AG04450 (cell line): ENCODE results near the gene UXS1. TPM values are rescaled to one million over a fixed set of nuclear protein-coding genes. Genes with fewer than 3 reads are reported as not detected.

Experiments used
- CTCF ChIA-PET: fragments of 300-600, 350-600 bp; formaldehyde crosslinking; extraction: SDS; loops from one replicate; lab custom pipeline; 2022; ENCODE audit warnings: antibody characterized with exemption, inconsistent platforms; lab: Charles Lee
- POLR2A ChIA-PET: fragments of 350-600 bp; formaldehyde crosslinking; extraction: SDS; loops from one replicate; lab custom pipeline; 2021; ENCODE audit warnings: antibody characterized with exemption, inconsistent platforms; lab: Yijun Ruan, JAX
- DNase-seq: peaks from one replicate; pipeline ENCODE4 v3.0.0-alpha.2; 2011; ENCODE audit warnings: low read depth, low spot score
- H3K27ac ChIP-seq: one replicate; pipeline ENCODE4 v1.5.1; 2012; ENCODE audit warnings: low read depth, low read length, control low read depth
- H3K27me3 ChIP-seq: one replicate; pipeline ENCODE4 v1.6.0; 2012; ENCODE audit warnings: low read length; ENCODE audit not compliant: control insufficient read depth, insufficient read depth
- H3K4me3 ChIP-seq: 2 replicates; pipeline ENCODE4 v1.5.1; 2011; ENCODE audit warnings: mild to moderate bottlenecking, low read depth, low read length, control low read depth
- H3K9me3 ChIP-seq: 2 replicates; pipeline ENCODE4 v1.5.1; 2012; ENCODE audit warnings: low read length; ENCODE audit not compliant: control insufficient read depth, insufficient read depth
- CTCF ChIP-seq: IDR thresholded peaks from 2 replicates; pipeline ENCODE4 v1.5.1; 2011; ENCODE audit warnings: low read depth, low read length, control low read depth, inconsistent platforms
- polyA plus RNA-seq: library from polyadenylated mRNA; depleted of rRNA; stranded (reverse); fragments of >200 nt; gene quantifications from 2 replicates; pipeline ENCODE4 v1.2.3, GENCODE V29; 2011

UXS1 gene
- polyA plus RNA-seq, 1 experiment: 53.2 TPM

- Histone ChIP-seq H3K27ac (no peak overlapping the region), H3K4me3 (no peak overlapping the region), H3K27me3 (no peaks in the 10 kb centered on the region), H3K9me3 (no peaks in the 10 kb centered on the region)
- TF ChIP-seq CTCF: no peak
- DNase-seq: no peak
- ChIA-PET POLR2A (no interaction called here), CTCF (no interaction called here)
Measured at GRCh38 chr2:106187273-106187891, 6.7 kb downstream of the UXS1 start.

DNA sequence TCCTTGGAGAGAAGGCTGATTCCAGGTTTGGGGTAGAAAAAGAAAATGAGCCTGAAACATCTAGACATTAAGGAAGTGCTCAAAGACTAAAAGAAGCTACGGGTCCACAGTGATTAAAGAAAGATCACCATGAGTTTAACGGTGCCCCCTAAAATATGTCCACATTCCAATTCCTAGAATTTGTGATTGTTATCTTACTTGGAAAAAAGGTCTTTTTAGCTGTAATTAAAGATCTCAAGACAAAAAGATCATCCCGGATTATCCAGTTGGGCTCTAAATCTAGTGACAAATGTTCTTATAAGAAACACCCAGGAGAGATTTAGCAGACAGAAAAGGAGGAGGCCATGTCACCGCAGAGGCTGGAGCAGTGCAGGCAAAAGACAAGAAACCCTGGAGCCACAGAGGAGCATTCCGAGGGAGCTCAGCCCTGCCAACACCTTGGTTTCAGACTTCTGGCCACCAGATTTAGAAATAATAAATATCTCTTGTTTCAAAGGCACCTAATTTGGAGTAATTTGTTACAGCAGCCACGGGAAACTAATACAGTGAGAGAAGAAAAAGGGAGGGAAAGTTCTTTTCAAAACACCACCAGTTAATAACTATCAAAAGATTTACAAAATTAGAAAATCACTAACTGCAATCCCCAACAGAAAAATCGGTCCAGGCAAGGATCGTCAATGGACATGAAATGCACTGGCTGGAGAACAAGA, 8.5 kb downstream of the UXS1 start:
- no peaks in the 10 kb centered on the region for H3K27me3 ChIP-seq
- no peak for TF ChIP-seq CTCF
- H3K9me3 ChIP-seq: no peaks in the 10 kb centered on the region
- POLR2A ChIA-PET: no interaction called here
- CTCF ChIA-PET: no interaction called here
- no peak overlapping the region for H3K27ac ChIP-seq
- no peak for DNase-seq
- H3K4me3 ChIP-seq: no peak overlapping the region

DNA sequence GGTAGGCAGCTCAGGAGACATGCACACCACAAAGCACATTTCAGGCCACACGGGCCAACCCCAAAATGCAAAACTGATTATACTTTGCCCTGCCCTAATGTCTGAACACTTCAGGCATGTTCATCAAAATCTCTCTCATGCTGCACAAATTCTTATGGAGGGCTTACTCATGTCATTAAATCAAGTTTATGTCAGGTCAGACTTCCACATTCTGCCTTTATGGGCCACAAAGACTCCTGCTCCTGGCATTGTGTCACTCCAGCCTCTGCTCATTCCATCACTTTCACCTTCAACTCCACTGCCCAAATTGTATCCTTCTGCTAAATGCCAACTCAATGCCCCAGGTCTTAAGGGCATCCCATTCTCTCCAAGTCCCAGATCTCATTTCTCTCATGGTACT, 9.2 kb downstream of the UXS1 start:
- POLR2A ChIA-PET: no interaction called here
- CTCF ChIA-PET: no interaction called here
- no peak for DNase-seq
- no peaks in the 10 kb centered on the region for H3K27me3 ChIP-seq
- no peak overlapping the region for H3K27ac ChIP-seq
- no peak for TF ChIP-seq CTCF
- H3K4me3 ChIP-seq: no peak overlapping the region
- H3K9me3 ChIP-seq: no peaks in the 10 kb centered on the region

DNA sequence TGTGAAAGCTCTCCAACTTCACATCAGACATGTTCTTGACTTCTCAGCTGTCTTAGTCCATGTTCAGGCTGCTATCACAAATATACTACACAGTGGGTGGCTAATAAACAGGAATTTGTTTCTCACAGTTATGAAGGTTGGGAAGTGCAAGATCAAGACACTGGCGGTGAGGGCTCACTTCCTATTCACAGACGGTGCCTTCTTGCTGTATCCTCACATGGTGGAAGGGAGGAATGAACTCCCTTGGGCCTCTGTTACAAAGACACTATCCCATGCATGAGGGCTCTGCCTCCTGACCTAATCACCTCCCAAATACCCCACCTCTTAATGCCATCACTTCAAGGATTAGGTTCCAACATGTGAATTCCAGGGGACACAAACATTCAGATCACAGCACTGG, 9.7 kb downstream of the UXS1 start:
- no peak for DNase-seq
- Histone ChIP-seq H3K9me3 (no peaks in the 10 kb centered on the region), H3K4me3 (no peak overlapping the region), H3K27ac (no peak overlapping the region), H3K27me3 (no peaks in the 10 kb centered on the region)
- ChIA-PET CTCF (no interaction called here), POLR2A (no interaction called here)
- TF ChIP-seq CTCF: no peak

DNA sequence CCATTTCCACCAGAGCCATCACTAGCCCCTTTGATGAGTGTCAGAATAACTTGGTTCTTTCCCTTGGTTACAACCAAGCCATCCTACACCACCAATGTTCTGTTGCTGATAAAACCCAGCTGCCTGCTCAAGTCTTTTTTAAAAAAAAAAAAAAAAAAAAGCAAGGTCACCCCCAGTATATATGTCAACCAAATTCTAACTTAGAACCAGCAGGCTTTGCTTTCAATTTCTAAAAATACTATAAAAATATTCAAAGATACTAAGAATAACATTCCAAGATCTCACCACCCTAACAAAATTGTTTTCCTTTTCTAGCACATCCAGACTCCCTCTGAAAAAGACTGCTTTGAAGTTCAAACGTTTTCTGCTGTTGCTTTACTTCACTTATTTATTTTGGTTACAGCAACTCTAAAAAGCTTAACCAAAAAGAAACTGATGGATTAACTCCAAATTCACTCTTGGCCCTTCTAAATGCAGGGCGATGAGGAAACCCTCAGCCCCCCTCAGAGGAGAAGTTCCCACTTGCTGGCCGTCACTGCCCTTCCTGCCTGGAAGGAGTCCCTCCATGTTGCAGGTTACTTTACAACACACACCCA, 10.9 kb downstream of the UXS1 start:
- Histone ChIP-seq H3K9me3 (no peaks in the 10 kb centered on the region), H3K27me3 (no peaks in the 10 kb centered on the region), H3K27ac (no peak overlapping the region), H3K4me3 (no peak overlapping the region)
- no peak for DNase-seq
- CTCF ChIA-PET: interaction anchor here (0.8 kb wide), 2 partner anchors 12 kb away, joined by 3 read pairs; no protein-coding TSS in a partner anchor
- POLR2A ChIA-PET: no interaction called here
- TF ChIP-seq CTCF: no peak
